IMR-90 (cell line): Measurements from ENCODE around the gene MNAT1.

ENCODE experiments used
- CHD1 ChIP-seq: IDR thresholded peaks from 2 replicates; pipeline ENCODE4 v1.6.1; 2012; ENCODE audit warnings: low read depth, low read length, improper control_type of control experiment
- POLR2A ChIP-seq: IDR thresholded peaks from 2 replicates; pipeline ENCODE4 v1.6.1; 2012; ENCODE audit warnings: mild to moderate bottlenecking, low read depth, low read length
- TF ChIP-seq, protein P1 (sequence below): conservative IDR thresholded peaks from 2 replicates; pipeline ENCODE4 v1.5.1; 2012; ENCODE audit warnings: mild to moderate bottlenecking, low read depth, low read length, improper control_type of control experiment

DNA sequence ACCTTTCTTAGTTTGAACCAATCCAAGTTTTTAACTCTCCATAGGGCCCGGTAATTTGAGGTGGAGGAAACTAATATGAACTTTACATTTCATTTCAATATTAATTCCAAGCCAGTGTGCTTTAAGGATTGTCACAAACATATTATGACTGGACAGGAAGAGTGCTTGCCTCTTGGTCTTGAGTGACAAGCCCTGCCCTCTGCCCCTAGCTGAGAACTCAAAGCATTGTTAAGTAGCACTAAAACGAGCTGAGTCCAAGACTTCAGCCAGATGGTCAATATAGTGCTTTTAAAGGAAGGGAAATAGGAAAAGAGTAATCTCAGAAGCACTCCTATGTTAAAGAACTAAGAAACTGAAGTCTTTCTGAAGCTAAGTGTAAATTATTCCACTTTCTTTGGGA lies 229.2 kb downstream of the MNAT1 start:
- TF ChIP-seq, protein P1, sequence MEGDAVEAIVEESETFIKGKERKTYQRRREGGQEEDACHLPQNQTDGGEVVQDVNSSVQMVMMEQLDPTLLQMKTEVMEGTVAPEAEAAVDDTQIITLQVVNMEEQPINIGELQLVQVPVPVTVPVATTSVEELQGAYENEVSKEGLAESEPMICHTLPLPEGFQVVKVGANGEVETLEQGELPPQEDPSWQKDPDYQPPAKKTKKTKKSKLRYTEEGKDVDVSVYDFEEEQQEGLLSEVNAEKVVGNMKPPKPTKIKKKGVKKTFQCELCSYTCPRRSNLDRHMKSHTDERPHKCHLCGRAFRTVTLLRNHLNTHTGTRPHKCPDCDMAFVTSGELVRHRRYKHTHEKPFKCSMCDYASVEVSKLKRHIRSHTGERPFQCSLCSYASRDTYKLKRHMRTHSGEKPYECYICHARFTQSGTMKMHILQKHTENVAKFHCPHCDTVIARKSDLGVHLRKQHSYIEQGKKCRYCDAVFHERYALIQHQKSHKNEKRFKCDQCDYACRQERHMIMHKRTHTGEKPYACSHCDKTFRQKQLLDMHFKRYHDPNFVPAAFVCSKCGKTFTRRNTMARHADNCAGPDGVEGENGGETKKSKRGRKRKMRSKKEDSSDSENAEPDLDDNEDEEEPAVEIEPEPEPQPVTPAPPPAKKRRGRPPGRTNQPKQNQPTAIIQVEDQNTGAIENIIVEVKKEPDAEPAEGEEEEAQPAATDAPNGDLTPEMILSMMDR: no peak
- no peak for TF ChIP-seq POLR2A
- no peak for TF ChIP-seq CHD1
